Lower leg skin (tissue), 3 donors: Measurements from ENCODE around the gene SLC39A11.

ENCODE experiments used
- POLR2A ChIP-seq, 2 donors: fragments of 450-650 bp; IDR thresholded peaks; one replicate each; pipeline ENCODE4 v1.6.1; 2016 to 2017; ENCODE audit warnings: antibody characterized with exemption in 2 of 2, mild to moderate bottlenecking in 1 of 2, moderate library complexity in 1 of 2
- TF ChIP-seq, protein P1 (sequence below), 3 donors: fragments of 450-650 bp; IDR thresholded peaks; one replicate each; pipeline ENCODE4 v1.5.1; 2016; ENCODE audit warnings: antibody characterized with exemption in 3 of 3, mild to moderate bottlenecking in 3 of 3, moderate library complexity in 2 of 3

DNA sequence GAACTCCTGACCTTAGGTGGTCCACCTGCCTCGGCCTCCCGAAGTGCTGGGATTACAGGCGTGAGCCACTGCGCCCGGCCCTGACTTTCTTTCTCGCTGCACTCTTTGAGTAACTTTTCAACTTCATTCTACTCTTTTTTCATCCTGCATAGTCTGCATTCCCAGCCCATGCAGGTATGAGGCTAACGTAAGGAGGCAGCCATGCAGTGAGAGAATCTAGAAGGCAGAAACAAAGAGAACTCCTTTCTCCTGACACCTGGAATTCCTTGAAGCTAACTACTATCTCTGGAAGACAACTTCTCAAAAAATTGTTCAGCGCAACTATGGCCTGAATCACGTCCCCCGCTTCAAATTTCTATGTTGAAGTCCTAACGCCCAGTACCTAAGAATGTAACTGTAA lies 152.0 kb downstream of the SLC39A11 start:
- TF ChIP-seq, protein P1, sequence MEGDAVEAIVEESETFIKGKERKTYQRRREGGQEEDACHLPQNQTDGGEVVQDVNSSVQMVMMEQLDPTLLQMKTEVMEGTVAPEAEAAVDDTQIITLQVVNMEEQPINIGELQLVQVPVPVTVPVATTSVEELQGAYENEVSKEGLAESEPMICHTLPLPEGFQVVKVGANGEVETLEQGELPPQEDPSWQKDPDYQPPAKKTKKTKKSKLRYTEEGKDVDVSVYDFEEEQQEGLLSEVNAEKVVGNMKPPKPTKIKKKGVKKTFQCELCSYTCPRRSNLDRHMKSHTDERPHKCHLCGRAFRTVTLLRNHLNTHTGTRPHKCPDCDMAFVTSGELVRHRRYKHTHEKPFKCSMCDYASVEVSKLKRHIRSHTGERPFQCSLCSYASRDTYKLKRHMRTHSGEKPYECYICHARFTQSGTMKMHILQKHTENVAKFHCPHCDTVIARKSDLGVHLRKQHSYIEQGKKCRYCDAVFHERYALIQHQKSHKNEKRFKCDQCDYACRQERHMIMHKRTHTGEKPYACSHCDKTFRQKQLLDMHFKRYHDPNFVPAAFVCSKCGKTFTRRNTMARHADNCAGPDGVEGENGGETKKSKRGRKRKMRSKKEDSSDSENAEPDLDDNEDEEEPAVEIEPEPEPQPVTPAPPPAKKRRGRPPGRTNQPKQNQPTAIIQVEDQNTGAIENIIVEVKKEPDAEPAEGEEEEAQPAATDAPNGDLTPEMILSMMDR (IDR thresholded peaks at IDR 0.05), result no peak
- TF ChIP-seq POLR2A (IDR thresholded peaks at IDR 0.05), result no peak
